Activated T-helper 2 cell treated with anti-CD3 and anti-CD28 coated beads, Interferon-gamma antibody, Interleukin-2, Interleukin-4, amounts not matched to agents 10 μg/mL and 5 μg/mL and 100 μg/mL, durations not matched to agents 14 hours and 24 hours and 36 hours (primary cell): ENCODE measurements around the gene GPC6. TPM values are rescaled to one million over a fixed set of nuclear protein-coding genes. Genes with fewer than 3 reads are reported as not detected.

Experiments
- DNase-seq: peaks from one replicate; pipeline ENCODE4 v3.0.0; 2021; ENCODE audit warnings: low spot score
- H3K27ac Mint-ChIP-seq: one replicate; pipeline ENCODE4 v1.8.0; 2021; ENCODE audit warnings: mixed read lengths
- H3K27me3 Mint-ChIP-seq: one replicate; pipeline ENCODE4 v1.8.0; 2021; ENCODE audit warnings: low read depth, mixed read lengths
- H3K36me3 Mint-ChIP-seq: one replicate; pipeline ENCODE4 v1.8.0; 2021; ENCODE audit warnings: low read depth, mixed read lengths
- H3K4me1 Mint-ChIP-seq: one replicate; pipeline ENCODE4 v1.8.0; 2021; ENCODE audit warnings: low read depth, mixed read lengths
- H3K4me3 Mint-ChIP-seq: one replicate; pipeline ENCODE4 v1.8.0; 2021; ENCODE audit warnings: low read depth, mild to moderate bottlenecking, moderate library complexity, mixed read lengths
- H3K9me3 Mint-ChIP-seq: one replicate; pipeline ENCODE4 v1.8.0; 2021; ENCODE audit warnings: mixed read lengths
- intact Hi-C: fragments of 100-400 bp; cut with micrococcal nuclease; formaldehyde crosslinking; loops from one replicate; pipeline ENCODE4 v1.15.1; 2023
- total RNA-seq: library from RNA; stranded (reverse); gene quantifications from 2 replicates; pipeline ENCODE4 v1.2.3, GENCODE V29; 2022

The GPC6 gene
- total RNA-seq, 1 donor from 2014 or later, result not detected

GRCh38 chr13:94427313-94427953 is 1200.8 kb downstream of the GPC6 start:
- intact Hi-C loops, result no loop called here
- H3K9me3 Mint-ChIP-seq, result no peaks in the 10 kb centered on the region
- peaks cover 1% of the 10 kb centered on the region for H3K27me3 Mint-ChIP-seq
- no peak for DNase-seq
- H3K36me3 Mint-ChIP-seq, result no peaks in the 10 kb centered on the region
- peaks cover 3% of the 10 kb centered on the region for H3K4me1 Mint-ChIP-seq
- H3K27ac Mint-ChIP-seq, result no peak overlapping the region
- H3K4me3 Mint-ChIP-seq, result no peak overlapping the region

GRCh38 chr13:94431574-94431973 is 1205.0 kb downstream of the GPC6 start:
- Mint-ChIP-seq H3K36me3 (no peaks in the 10 kb centered on the region), H3K27me3 (no peaks in the 10 kb centered on the region), H3K9me3 (no peaks in the 10 kb centered on the region), H3K4me3 (no peak overlapping the region), H3K27ac (no peak overlapping the region), H3K4me1 (peaks cover 21% of the 10 kb centered on the region)
- no peak for DNase-seq
- intact Hi-C loops, result no loop called here

GRCh38 chr13:94431987-94432386 is 1205.4 kb downstream of the GPC6 start:
- Mint-ChIP-seq H3K9me3 (no peaks in the 10 kb centered on the region), H3K36me3 (no peaks in the 10 kb centered on the region)

DNA sequence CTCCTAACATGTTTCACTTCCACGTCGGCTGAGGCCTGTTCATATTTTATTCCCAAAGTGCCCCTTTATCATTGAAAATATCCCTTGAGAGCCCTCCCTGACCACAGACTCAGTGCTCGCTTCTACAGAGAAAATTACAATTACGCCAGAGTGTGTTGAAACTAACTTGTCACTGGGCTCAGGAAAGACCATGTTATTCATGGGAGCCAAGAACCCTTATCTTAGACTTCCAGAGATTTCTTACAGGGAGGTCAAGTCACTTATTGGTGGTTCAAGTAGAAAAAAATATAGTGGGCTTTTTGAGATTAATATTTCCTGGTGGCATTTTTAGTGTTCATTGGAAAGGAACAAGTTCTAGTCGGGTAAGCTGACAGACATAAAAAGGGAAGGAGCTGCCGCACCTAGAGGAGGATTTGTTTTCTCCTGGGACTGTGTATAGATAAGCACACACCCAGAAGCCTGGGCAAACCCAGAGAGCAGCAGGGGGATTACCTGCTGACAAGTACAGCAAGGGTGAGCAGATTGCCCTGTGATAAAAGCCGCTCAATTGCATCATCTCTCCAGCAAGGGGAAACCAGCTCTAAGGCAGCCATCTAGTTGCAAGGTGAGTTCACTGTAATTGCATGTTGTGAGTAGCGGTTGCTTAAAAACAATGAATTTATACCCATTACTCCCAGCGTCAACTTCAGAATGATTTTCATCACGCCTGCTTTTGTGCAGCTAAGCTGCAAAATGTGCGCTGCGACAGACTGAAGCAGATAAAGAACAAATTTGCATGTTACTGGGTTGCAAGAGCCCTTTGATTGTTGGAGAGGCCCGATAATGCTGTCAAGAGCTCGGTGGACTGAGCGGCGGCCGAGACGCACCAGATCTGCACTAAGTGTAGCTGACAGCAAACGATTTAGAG is 1206.7 kb downstream of the GPC6 start:
- Mint-ChIP-seq H3K36me3 (no peaks in the 10 kb centered on the region), H3K4me1 (peaks cover 21% of the 10 kb centered on the region), H3K27ac (no peak overlapping the region), H3K27me3 (no peaks in the 10 kb centered on the region), H3K4me3 (no peak overlapping the region), H3K9me3 (no peaks in the 10 kb centered on the region)
- intact Hi-C loops, result no loop called here
- no peak for DNase-seq

More at GRCh38 chr13:94431987-94432386, 1205.4 kb downstream of the GPC6 start:
- H3K27ac Mint-ChIP-seq, result no peak overlapping the region
- no peak overlapping the region for H3K4me3 Mint-ChIP-seq
- intact Hi-C loops, result no loop called here
- no peaks in the 10 kb centered on the region for H3K27me3 Mint-ChIP-seq
- no peak for DNase-seq
- peaks cover 21% of the 10 kb centered on the region for H3K4me1 Mint-ChIP-seq

DNA sequence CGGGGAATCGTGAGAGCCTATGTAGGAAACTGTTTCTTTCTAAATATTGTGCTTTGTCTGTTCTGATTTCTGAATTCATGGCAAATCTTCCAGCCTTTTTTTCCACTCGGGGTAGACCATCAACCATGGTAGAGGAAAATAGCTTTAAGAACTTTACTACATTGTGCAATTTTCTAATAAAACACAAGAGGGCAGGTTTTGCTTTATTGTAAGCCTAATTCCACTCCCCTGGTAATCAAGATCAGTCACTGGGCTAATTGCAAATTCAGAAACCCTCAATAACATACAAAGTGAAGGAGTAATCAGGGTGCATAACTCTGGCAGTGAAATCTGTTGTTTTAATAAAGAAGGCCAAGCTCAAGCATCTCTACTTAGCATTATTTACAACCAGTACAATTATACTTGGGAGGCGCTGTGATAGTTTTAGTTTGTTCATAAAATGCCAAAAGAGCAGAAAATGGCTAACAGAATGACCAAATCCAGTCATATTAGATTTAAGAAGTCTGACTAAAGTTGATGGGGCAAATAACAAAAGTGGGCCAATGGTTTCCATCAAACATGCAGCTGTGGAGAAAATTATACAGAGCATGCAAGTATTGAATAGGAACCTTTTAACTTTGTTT is 1209.1 kb downstream of the GPC6 start:
- DNase-seq, result no peak
- Mint-ChIP-seq H3K27ac (no peak overlapping the region), H3K36me3 (no peaks in the 10 kb centered on the region), H3K4me3 (no peak overlapping the region), H3K9me3 (no peaks in the 10 kb centered on the region), H3K4me1 (peaks cover 21% of the 10 kb centered on the region), H3K27me3 (no peaks in the 10 kb centered on the region)
- intact Hi-C loops, result loop anchor here (1.0 to 5.0 kb wide), 4 partner anchors 16 to 182 kb away; partner anchors contain the start of gene TGDS

- Mint-ChIP-seq H3K9me3 (no peaks in the 10 kb centered on the region), H3K4me3 (no peak overlapping the region), H3K27me3 (no peaks in the 10 kb centered on the region), H3K36me3 (no peaks in the 10 kb centered on the region), H3K4me1 (no peaks in the 10 kb centered on the region), H3K27ac (no peak overlapping the region)
- DNase-seq, result no peak
- intact Hi-C loops, result no loop called here
These were observed 1218.2 kb downstream of the GPC6 start for GRCh38 chr13:94444826-94445225.

- H3K27ac Mint-ChIP-seq, result no peak overlapping the region
- no peaks in the 10 kb centered on the region for H3K4me1 Mint-ChIP-seq
- DNase-seq, result no peak
- no peaks in the 10 kb centered on the region for H3K9me3 Mint-ChIP-seq
- H3K27me3 Mint-ChIP-seq, result peaks cover 4% of the 10 kb centered on the region
- intact Hi-C loops, result no loop called here
- no peak overlapping the region for H3K4me3 Mint-ChIP-seq
- no peaks in the 10 kb centered on the region for H3K36me3 Mint-ChIP-seq
These were observed 1227.7 kb downstream of the GPC6 start for GRCh38 chr13:94454334-94454733.

DNA sequence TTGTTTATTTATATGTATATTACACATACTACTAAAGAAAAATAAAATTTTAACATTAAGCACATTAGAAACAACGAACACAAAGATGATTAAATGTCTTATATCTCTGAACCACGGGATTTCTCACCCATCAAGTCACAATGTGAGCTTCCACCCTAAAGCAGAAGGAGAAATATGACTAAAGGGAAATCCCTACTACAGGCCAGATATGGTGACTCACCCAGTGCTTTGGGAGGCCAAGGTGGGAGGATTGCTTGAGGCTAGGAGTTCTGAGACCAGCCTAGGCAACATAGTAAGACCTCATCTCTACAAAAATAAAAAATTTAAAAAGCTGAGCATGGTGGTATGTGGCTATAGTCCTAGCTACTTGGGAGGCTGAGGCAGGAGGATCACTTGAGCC is 1228.3 kb downstream of the GPC6 start:
- Mint-ChIP-seq H3K9me3 (no peaks in the 10 kb centered on the region), H3K4me1 (no peaks in the 10 kb centered on the region), H3K27me3 (peaks cover 4% of the 10 kb centered on the region), H3K4me3 (no peak overlapping the region), H3K27ac (no peak overlapping the region), H3K36me3 (no peaks in the 10 kb centered on the region)
- no peak for DNase-seq
- intact Hi-C loops, result no loop called here

GRCh38 chr13:94455414-94455813 is 1228.8 kb downstream of the GPC6 start:
- DNase-seq, result no peak
- Mint-ChIP-seq H3K4me3 (no peak overlapping the region), H3K36me3 (no peaks in the 10 kb centered on the region), H3K27me3 (peaks cover 4% of the 10 kb centered on the region), H3K4me1 (no peaks in the 10 kb centered on the region), H3K9me3 (no peaks in the 10 kb centered on the region), H3K27ac (no peak overlapping the region)
- intact Hi-C loops, result no loop called here
